GM23338 (cell line): Measurements from ENCODE around the gene KLHL17. TPM values are rescaled to one million over a fixed set of nuclear protein-coding genes. Genes with fewer than 3 reads are reported as not detected.

Source experiments
- ATAC-seq: fragments of 200-7000 bp; cut with Tn5 transposase; 3 replicates; pipeline ENCODE4 v1.9.1; 2020
- DNase-seq: peaks from one replicate; pipeline ENCODE4 v3.0.0-alpha.2; 2015; ENCODE audit warnings: low spot score
- H2AFZ ChIP-seq: fragments of 200-600 bp; sonication (generic); 2 replicates; pipeline ENCODE4 v1.8.0; 2016; ENCODE audit warnings: antibody characterized with exemption, mild to moderate bottlenecking, moderate library complexity
- H3F3A ChIP-seq: fragments of 200-600 bp; sonication (generic); replicated peaks from 2 replicates; pipeline ENCODE4 v1.8.0; 2017; ENCODE audit warnings: antibody characterized with exemption, mixed run types, low read depth
- H3K27ac ChIP-seq: fragments of 200-600 bp; sonication (generic); 2 replicates; pipeline ENCODE4 v1.6.1; 2016; ENCODE audit warnings: low read depth
- H3K27me3 ChIP-seq: fragments of 200-600 bp; sonication (generic); 2 replicates; pipeline ENCODE4 v1.8.0; 2016; ENCODE audit warnings: mild to moderate bottlenecking, mixed run types, moderate library complexity; ENCODE audit not compliant: insufficient read depth
- H3K36me3 ChIP-seq: fragments of 200-600 bp; sonication (generic); 2 replicates; pipeline ENCODE4 v1.8.0; 2016; ENCODE audit warnings: mild to moderate bottlenecking; ENCODE audit not compliant: insufficient read depth
- H3K4me1 ChIP-seq: fragments of 200-600 bp; sonication (generic); 2 replicates; pipeline ENCODE4 v1.8.0; 2016; ENCODE audit warnings: mild to moderate bottlenecking, moderate library complexity; ENCODE audit not compliant: insufficient read depth
- H3K4me2 ChIP-seq: fragments of 200-600 bp; sonication (generic); 2 replicates; pipeline ENCODE4 v1.7.1; 2017; ENCODE audit warnings: mixed run types
- H3K4me3 ChIP-seq: fragments of 200-600 bp; sonication (generic); 2 replicates; pipeline ENCODE4 v1.6.1; 2016; ENCODE audit warnings: mixed run types
- H3K79me2 ChIP-seq: fragments of 200-600 bp; sonication (generic); replicated peaks from 2 replicates; pipeline ENCODE4 v1.8.0; 2017; ENCODE audit warnings: mild to moderate bottlenecking; ENCODE audit not compliant: insufficient read depth
- H3K9me2 ChIP-seq: fragments of 200-600 bp; sonication (generic); 2 replicates; pipeline ENCODE4 v1.8.0; 2017; ENCODE audit not compliant: insufficient read depth
- H4K20me1 ChIP-seq: fragments of 200-600 bp; sonication (generic); replicated peaks from 2 replicates; pipeline ENCODE4 v1.8.0; 2017; ENCODE audit warnings: mild to moderate bottlenecking; ENCODE audit not compliant: insufficient read depth
- H3K27ac Mint-ChIP-seq: 2 replicates; pipeline ENCODE4 v1.8.0; 2020; ENCODE audit warnings: inconsistent platforms, mild to moderate bottlenecking, moderate library complexity, mixed read lengths
- H3K27me3 Mint-ChIP-seq: 3 replicates; pipeline ENCODE4 v1.8.0; 2022; ENCODE audit warnings: low read depth, mild to moderate bottlenecking, moderate library complexity, mixed read lengths, inconsistent platforms; ENCODE audit not compliant: insufficient read depth, poor library complexity
- H3K36me3 Mint-ChIP-seq: 3 replicates; pipeline ENCODE4 v1.8.0; 2021; ENCODE audit warnings: low read depth, mild to moderate bottlenecking, inconsistent platforms, moderate library complexity, mixed read lengths
- H3K4me1 Mint-ChIP-seq: 3 replicates; pipeline ENCODE4 v1.8.0; 2020; ENCODE audit warnings: mild to moderate bottlenecking, inconsistent platforms, mixed read lengths
- H3K4me3 Mint-ChIP-seq: 3 replicates; pipeline ENCODE4 v1.8.0; 2021; ENCODE audit warnings: moderate library complexity, mild to moderate bottlenecking, inconsistent platforms, mixed read lengths
- H3K9me3 Mint-ChIP-seq: 3 replicates; pipeline ENCODE4 v1.8.0; 2020; ENCODE audit warnings: moderate library complexity, mild to moderate bottlenecking, inconsistent platforms, mixed read lengths
- CTCF ChIP-seq, 2 experiments: fragments of 200-600 bp in 1 of 2; sonication (generic) in 1 of 2; conservative IDR thresholded peaks; 2 replicates each; pipeline versions ENCODE4 v1.5.1 to v1.6.1; 2016 to 2017; ENCODE audit warnings: antibody characterized with exemption in 2 of 2, low read depth in 2 of 2, mild to moderate bottlenecking in 2 of 2, moderate library complexity in 1 of 2
- ZNF331 ChIP-seq: fragments of 250-450 bp; sonication (Bioruptor Pico); IDR thresholded peaks from 2 replicates; pipeline ENCODE4 v1.5.0; 2020; ENCODE audit warnings: low read depth, mild to moderate bottlenecking, moderate library complexity
- polyA plus RNA-seq: library from polyadenylated mRNA; unstranded; fragments of >200 nt; fragmentation: Nextera tagmentation; extraction: Ambion mirVana; gene quantifications from 2 replicates; pipeline ENCODE4 v1.2.1, GENCODE V29; 2016
- small RNA-seq: library from RNA; depleted of rRNA; stranded (forward); fragments of <200 nt; gene quantifications from one replicate; pipeline ENCODE3, GENCODE V24; 2014; ENCODE audit warnings: low replicate concordance
- total RNA-seq: library from RNA; depleted of rRNA; stranded (reverse); fragments of >200 nt; shearing (Covaris generic); gene quantifications from 2 replicates; pipeline ENCODE4 v1.2.3, GENCODE V29; 2014; rRNA removed

The KLHL17 gene
- total and polyA plus RNA-seq, 2 experiments from 2014 or later = 16.5 to 37.1 TPM

- H3F3A ChIP-seq = peaks cover 6% of the 10 kb centered on the region
- H3K4me1 ChIP-seq = peaks cover 20% of the 10 kb centered on the region
- peaks cover 23% of the 10 kb centered on the region; the same call in 2 of the 3 replicates for H3K4me1 Mint-ChIP-seq
- H3K9me3 Mint-ChIP-seq = peaks cover 3% of the 10 kb centered on the region; the same call in 1 of the 3 replicates
- TF ChIP-seq ZNF331 (CRISPR knock-in tag) = no peak
- TF ChIP-seq CTCF (conservative IDR thresholded peaks at IDR 0.05; ENCODE audit: low read depth in 2 of 2) = peak; percentile 46 to 71
- peaks cover 16% of the 10 kb centered on the region; the same call in 1 of the 2 replicates for H3K27me3 ChIP-seq
- H3K4me2 ChIP-seq = no peak overlapping the region; the same call in 1 of the 2 replicates
- no peak overlapping the region for H3K27ac Mint-ChIP-seq
- ATAC-seq (peak; percentile 6), DNase-seq (peak; percentile 61)
- peaks cover 35% of the 10 kb centered on the region for H3K27me3 Mint-ChIP-seq
- peaks cover 2% of the 10 kb centered on the region; the same call in 2 of the 3 replicates for H3K36me3 Mint-ChIP-seq
- no peak overlapping the region for H3K4me3 ChIP-seq
- no peaks in the 10 kb centered on the region for H4K20me1 ChIP-seq
- H3K4me3 Mint-ChIP-seq = peak overlapping the region; percentile 82; the same call in 1 of the 3 replicates
- no peaks in the 10 kb centered on the region for H3K36me3 ChIP-seq
- no peaks in the 10 kb centered on the region for H3K79me2 ChIP-seq
- no peak overlapping the region for H3K27ac ChIP-seq
- H3K9me2 ChIP-seq = no peaks in the 10 kb centered on the region
- H2AFZ ChIP-seq = no peak overlapping the region
Measured at GRCh38 chr1:1014799-1015681, 54.7 kb downstream of the KLHL17 start.

Small RNA genes within 50 kb of the gene (small RNA-seq; reads per million reads assigned to genes)
- not detected for gene AL645608.3
- not detected for gene AL645608.4

Other genes with a start within 250 kb of the KLHL17 start
- gene SAMD11, start 36.7 kb upstream of the KLHL17 start, total RNA-seq = 0.14 and 0.19 TPM in 2 replicates
- 0.40 and 0.47 TPM in 2 replicates for gene SAMD11, start 36.7 kb upstream of the KLHL17 start, polyA plus RNA-seq
- 123 and 125 TPM in 2 replicates for gene NOC2L, start 1.3 kb upstream of the KLHL17 start, total RNA-seq
- 79.3 and 89.0 TPM in 2 replicates for gene NOC2L, start 1.3 kb upstream of the KLHL17 start, polyA plus RNA-seq
- 2.2 and 3.3 TPM in 2 replicates for gene PLEKHN1, start 5.9 kb downstream of the KLHL17 start, total RNA-seq
- 0.94 and 1.4 TPM in 2 replicates for gene PLEKHN1, start 5.9 kb downstream of the KLHL17 start, polyA plus RNA-seq
- gene PERM1, start 21.5 kb downstream of the KLHL17 start, total RNA-seq = not detected in 2 replicates
- 0.66 and 1.1 TPM in 2 replicates for gene PERM1, start 21.5 kb downstream of the KLHL17 start, polyA plus RNA-seq
- 2.3 and 4.8 TPM in 2 replicates for gene HES4, start 39.5 kb downstream of the KLHL17 start, total RNA-seq
- 6.7 and 7.9 TPM in 2 replicates for gene HES4, start 39.5 kb downstream of the KLHL17 start, polyA plus RNA-seq
- gene ISG15, start 52.9 kb downstream of the KLHL17 start, total RNA-seq = 52.9 and 65.3 TPM in 2 replicates
- 101 and 113 TPM in 2 replicates for gene ISG15, start 52.9 kb downstream of the KLHL17 start, polyA plus RNA-seq
- gene AGRN, start 59.5 kb downstream of the KLHL17 start, total RNA-seq = 144 and 185 TPM in 2 replicates
- gene AGRN, start 59.5 kb downstream of the KLHL17 start, polyA plus RNA-seq = 12.3 and 13.2 TPM in 2 replicates
- gene RNF223, start 113.7 kb downstream of the KLHL17 start, total RNA-seq = not detected in 2 replicates
- not detected in 2 replicates for gene RNF223, start 113.7 kb downstream of the KLHL17 start, polyA plus RNA-seq
- gene C1orf159, start 155.5 kb downstream of the KLHL17 start, total RNA-seq = 21.3 and 21.5 TPM in 2 replicates
- 9.6 and 9.9 TPM in 2 replicates for gene C1orf159, start 155.5 kb downstream of the KLHL17 start, polyA plus RNA-seq
- gene TTLL10, start 213.3 kb downstream of the KLHL17 start, total RNA-seq = 0.45 TPM in 1 of 2 replicates, not detected in the other
- not detected in 2 replicates for gene TTLL10, start 213.3 kb downstream of the KLHL17 start, polyA plus RNA-seq
- gene TNFRSF18, start 246.0 kb downstream of the KLHL17 start, total RNA-seq = 0.58 and 1.5 TPM in 2 replicates
- gene TNFRSF18, start 246.0 kb downstream of the KLHL17 start, polyA plus RNA-seq = 0.56 and 1.1 TPM in 2 replicates